Activated CD4-positive, CD25-positive, alpha-beta regulatory T cell treated with anti-CD3 and anti-CD28 coated beads, Interleukin-2, amount 50 U/mL, for 16 hours (primary cell): ENCODE measurements around the gene ERCC3.

Source experiments
- DNase-seq: peaks from one replicate; pipeline ENCODE4 v3.0.0-alpha.2; 2020; ENCODE audit warnings: low read depth, low spot score

The ERCC3 gene

DNA sequence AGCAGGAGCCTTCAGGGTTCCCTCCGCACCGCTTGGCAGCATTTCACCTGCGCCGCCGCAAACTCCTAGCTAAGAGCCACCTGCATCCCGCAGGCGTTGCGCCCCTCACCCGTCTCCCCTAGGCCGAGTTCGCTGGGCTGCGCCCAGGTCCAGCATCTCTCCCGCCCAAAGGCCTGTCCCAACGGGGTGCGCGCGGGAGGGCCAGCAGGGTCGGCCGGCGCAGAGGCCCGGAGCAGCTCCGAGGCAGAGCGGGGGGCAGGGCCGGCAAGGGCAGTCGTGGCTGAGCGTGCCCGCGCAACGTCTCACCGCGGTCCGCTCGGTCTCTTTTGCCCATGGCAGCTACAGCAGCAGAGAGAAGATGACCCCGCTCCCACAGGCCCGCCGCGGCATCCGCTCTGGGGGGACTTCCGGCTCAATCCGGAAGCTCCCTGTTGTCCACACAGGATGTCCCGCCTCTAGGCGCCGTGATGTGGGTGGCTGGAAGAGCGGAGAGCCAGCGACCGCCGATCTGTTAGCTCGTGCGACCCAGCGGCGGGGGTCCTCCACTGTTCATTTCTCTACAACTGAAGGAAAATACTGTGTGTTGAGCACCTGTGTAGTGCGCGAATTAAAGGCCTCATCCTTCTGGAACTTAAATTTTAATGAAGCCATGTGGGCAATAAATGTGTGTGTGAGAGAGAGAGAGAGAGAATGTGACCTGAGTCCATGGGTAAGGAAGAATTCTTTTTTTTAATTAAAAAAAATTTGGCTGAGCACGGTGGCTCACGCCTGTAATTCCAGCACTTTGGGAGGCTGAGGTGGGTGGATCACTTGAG is at the start of gene ERCC3:
Gene ERCC3, minus strand, starts transcription at position 397 of the 815 bp plus-strand sequence. Its CDS starts 63 bp downstream, at position 334.
- DNase-seq = peak; percentile 63

- DNase-seq = no peak
These were observed 49.3 kb upstream of the ERCC3 start for GRCh38 chr2:127343277-127343676.

GRCh38 chr2:127342101-127342500 is 48.2 kb upstream of the ERCC3 start:
- no peak for DNase-seq

- DNase-seq = no peak
These were observed 38.4 kb upstream of the ERCC3 start for GRCh38 chr2:127332335-127332734.

- no peak for DNase-seq
These were observed 36.8 kb upstream of the ERCC3 start for GRCh38 chr2:127330753-127331152.

- no peak for DNase-seq
These were observed 32.5 kb upstream of the ERCC3 start for GRCh38 chr2:127326289-127326945.

DNA sequence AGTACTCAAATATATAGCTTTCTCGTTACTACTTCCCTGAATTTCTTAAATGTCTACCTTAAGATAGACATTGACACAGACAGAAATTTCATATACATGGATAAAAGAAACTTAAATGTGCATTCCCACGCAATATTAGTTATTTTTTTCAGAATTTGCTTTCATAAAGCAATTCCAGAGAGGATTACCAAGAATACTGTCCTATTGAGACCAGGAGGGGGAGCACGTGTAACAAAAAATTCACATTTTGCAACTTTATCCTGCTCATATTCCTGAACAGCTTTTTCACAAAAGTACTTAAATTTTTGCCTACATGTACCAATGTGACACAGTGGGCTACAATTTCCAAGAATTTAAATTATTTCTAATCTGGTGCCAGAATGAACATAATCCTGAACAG is 30.7 kb upstream of the ERCC3 start:
- DNase-seq = no peak

DNA sequence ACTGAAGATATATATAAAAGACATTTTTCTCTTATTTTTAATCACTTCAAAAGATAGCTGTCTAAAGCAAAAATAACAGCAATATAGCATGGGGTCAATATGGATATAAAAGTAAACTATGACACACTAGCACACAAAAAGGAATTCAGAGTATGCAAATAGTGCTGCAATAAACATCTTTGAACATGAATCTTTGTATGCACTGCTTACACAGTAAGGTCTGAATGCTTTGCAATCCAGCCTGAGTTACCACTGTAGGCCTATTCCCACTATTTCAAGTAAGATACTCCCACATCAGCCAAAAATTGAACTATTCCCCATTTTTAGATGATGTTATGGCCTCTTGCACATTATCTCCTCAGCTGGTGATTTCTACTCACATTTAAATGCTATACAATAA is 27.4 kb upstream of the ERCC3 start:
- DNase-seq = no peak

GRCh38 chr2:127320586-127321275 is 26.8 kb upstream of the ERCC3 start:
- DNase-seq = no peak

- DNase-seq = no peak
These were observed 26.1 kb upstream of the ERCC3 start for GRCh38 chr2:127320067-127320466.

DNA sequence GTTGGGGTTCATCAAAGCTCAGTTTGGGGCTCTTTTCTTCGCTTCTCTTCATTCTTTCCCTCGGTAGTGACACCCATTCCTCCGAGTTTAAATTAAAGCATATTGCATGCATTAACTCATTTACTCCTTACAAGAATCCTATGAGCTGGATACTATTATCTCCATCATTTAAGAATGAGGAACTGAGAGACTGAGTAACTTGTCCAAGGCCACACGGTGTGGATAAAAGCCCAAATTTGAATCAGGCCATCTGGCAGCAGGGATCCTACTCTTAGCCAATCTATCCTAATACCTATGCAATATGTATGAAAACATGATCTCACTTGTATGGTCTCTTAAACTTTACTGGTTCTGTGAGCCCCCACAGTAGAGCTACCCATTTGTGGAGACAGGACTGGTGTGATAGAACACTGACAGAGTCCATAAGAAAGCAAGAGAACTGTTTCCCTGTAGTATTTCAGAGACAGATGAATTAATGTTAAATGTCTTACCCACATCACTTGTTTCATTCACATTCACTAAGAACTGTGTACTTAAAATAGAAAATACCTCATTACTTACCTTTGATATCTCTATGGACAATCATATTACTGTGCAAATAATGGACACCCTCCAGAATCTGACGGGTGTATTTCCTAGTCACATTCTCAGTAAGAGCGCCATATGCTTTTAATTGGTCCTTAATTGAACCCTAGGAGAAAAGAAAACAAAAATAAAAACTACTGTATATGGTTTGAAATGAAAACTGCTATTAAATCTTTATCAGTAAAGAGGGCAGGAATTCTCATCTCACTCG is 20.4 kb upstream of the ERCC3 start:
- DNase-seq = no peak

GRCh38 chr2:127313406-127313805 is 19.5 kb upstream of the ERCC3 start:
- DNase-seq = no peak

- no peak for DNase-seq
These were observed 17.0 kb upstream of the ERCC3 start for GRCh38 chr2:127310980-127311379.

- no peak for DNase-seq
These were observed 15.5 kb upstream of the ERCC3 start for GRCh38 chr2:127309468-127309867.

GRCh38 chr2:127308586-127309138 is 14.7 kb upstream of the ERCC3 start:
- no peak for DNase-seq

DNA sequence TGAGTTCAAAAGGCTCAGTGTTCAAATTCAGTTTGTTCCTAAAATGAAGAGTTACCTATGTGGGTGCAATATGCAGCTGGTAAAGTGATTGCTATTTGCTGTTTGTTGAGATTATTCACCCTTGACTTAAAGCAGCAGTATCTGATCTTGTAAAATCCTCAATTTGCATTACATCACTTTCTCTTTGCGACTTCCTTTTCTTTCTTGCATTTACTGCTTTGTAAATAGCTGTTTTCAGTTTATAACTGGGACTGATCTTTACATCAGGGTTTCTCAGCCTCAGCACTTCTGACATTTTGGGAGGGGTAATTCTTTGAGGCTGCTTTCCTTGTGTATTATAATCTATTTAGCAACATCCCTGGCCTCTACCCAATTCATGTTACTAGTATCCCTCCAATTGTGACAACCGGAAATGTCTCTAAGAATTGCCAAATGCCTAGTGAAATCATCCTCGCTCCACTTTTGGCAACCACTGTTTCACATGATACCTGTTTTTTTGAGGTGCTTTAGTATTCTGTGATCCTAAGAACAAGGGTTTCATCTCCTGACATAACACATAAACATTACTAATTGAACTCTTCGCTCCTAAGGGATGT is 12.1 kb upstream of the ERCC3 start:
- DNase-seq = no peak

GRCh38 chr2:127302168-127302567 is 8.2 kb upstream of the ERCC3 start:
- DNase-seq = no peak

DNA sequence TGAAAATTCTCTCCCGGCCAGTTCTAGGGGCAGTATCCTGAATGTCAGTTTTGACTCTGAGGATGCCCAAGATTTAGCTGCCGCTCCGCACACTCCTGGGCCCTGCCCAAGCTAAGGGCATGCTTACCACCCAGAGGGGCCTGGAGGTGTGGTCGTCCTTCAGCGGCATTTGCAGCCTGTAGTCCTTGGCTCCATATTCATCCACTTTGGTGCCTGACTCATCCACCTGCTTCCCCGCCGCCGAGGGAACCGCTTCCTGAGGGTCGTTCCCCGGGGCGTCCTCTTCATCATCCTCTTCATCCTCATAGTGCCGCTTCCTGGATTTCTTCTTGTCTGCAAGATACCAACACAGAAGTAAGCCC is 577 bp downstream of the ERCC3 start:
- DNase-seq = no peak

DNA sequence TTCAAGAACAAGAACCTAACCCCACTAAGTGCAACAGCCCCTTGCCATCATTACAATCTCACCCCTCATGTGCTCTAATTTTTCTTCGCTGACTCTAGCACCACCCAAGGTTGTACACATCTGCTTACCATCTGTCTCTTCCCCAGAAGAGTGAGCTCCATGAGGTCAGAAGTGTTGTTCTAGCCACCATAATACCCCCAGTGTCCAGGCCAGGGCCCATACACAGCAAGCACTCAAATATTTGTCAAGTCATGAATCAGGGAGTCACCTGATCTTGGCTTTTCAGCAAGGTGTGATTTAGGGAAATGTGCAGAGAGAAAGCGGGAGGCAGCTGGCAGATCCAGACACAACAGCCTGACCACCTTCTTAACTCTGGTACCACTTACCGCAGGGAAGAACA is 5.7 kb downstream of the ERCC3 start:
- no peak for DNase-seq

DNA sequence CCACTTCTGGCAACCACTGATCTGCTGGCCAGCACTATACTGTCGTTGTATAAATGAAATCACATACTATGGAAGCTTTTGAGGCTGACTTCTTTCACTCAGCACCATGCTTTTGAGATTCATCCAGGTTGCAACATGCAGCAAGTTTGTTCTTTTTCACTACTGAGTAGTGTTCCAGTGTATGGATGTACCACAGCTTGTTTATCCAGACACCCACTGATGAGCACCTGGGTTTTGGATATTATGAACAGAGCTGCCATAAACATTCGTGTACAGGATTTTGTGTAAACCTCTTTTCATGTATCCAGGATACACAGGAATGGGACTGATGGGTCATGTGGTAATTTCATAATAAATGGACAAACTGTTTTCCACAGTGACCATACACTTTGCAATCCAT is 10.7 kb downstream of the ERCC3 start:
- no peak for DNase-seq

DNA sequence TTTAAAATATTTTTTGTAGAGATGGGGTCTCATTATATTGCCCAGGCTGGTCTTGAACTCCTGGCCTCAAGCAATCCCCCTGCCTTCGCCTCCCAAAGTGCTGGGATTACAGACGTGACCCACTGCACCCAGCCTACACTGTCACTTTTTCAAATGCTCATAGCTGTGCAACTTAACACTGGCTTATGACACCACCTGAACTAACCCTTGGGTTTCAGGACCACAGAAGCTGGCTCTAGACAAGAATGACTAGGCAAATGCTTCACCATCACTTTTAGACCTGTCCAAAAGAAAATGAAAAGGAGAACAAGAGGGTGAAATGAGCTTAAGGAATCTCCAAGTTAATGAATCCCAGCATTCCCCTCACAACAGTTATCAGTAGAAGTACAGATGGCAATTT is 13.3 kb downstream of the ERCC3 start:
- DNase-seq = no peak
